Natural killer cell (primary cell): ENCODE results near the gene ENPP4. TPM values are rescaled to one million over a fixed set of nuclear protein-coding genes. Genes with fewer than 3 reads are reported as not detected.

ENCODE experiments used
- ATAC-seq, 3 donors: fragments of 150-1000 bp in 2 of 3; fragments of 200-7000 bp in 1 of 3; cut with Tn5 transposase; 1 replicate in 1 of 3; 2 replicates in 2 of 3; pipeline ENCODE4 v1.10.0; 2021; ENCODE audit warnings: mild to moderate bottlenecking in 2 of 3, moderate library complexity in 2 of 3
- DNase-seq, 2 donors: peaks; one replicate each; pipeline versions ENCODE4 v3.0.0 to v3.0.0-alpha.2; 2013 to 2021; ENCODE audit warnings: mixed read lengths in 1 of 2
- H3K27ac ChIP-seq: one replicate; pipeline ENCODE4 v1.5.1; 2013; ENCODE audit warnings: mild to moderate bottlenecking, low read length
- H3K27me3 ChIP-seq: one replicate; pipeline ENCODE4 v1.6.1; 2013; ENCODE audit warnings: low read length; ENCODE audit not compliant: control insufficient read depth, insufficient read depth
- H3K36me3 ChIP-seq: one replicate; pipeline ENCODE4 v1.6.1; 2013; ENCODE audit warnings: low read length; ENCODE audit not compliant: control insufficient read depth, insufficient read depth
- H3K4me1 ChIP-seq: one replicate; pipeline ENCODE4 v1.6.1; 2013; ENCODE audit warnings: low read length; ENCODE audit not compliant: control insufficient read depth, insufficient read depth
- H3K4me3 ChIP-seq: one replicate; pipeline ENCODE4 v1.5.1; 2013; ENCODE audit warnings: low read length
- H3K9me3 ChIP-seq: one replicate; pipeline ENCODE4 v1.6.1; 2013; ENCODE audit warnings: low read length; ENCODE audit not compliant: control insufficient read depth, insufficient read depth
- H3K27ac Mint-ChIP-seq, 2 donors: one replicate each; pipeline ENCODE4 v1.8.0; 2022; ENCODE audit warnings: mild to moderate bottlenecking in 2 of 2, mixed read lengths in 2 of 2, moderate library complexity in 1 of 2
- H3K27me3 Mint-ChIP-seq, 2 donors: one replicate each; pipeline ENCODE4 v1.8.0; 2022; ENCODE audit warnings: low read depth in 2 of 2, mixed read lengths in 2 of 2
- H3K36me3 Mint-ChIP-seq: one replicate; pipeline ENCODE4 v1.8.0; 2022; ENCODE audit warnings: mixed read lengths
- H3K4me1 Mint-ChIP-seq, 2 donors: one replicate each; pipeline ENCODE4 v1.8.0; 2022; ENCODE audit warnings: mixed read lengths in 2 of 2
- H3K4me3 Mint-ChIP-seq: one replicate; pipeline ENCODE4 v1.8.0; 2022; ENCODE audit warnings: mild to moderate bottlenecking, moderate library complexity, mixed read lengths
- H3K9me3 Mint-ChIP-seq, 2 donors: one replicate each; pipeline ENCODE4 v1.8.0; 2022; ENCODE audit warnings: mixed read lengths in 2 of 2
- CTCF ChIP-seq: fragments of 200-600 bp; IDR thresholded peaks from one replicate; pipeline ENCODE4 v1.8.0; 2022; ENCODE audit warnings: antibody characterized with exemption
- WGBS: methylation state at CpG from one replicate; pipeline ENCODE4 v1.1.7; 2013; ENCODE audit warnings: missing lambda C conversion rate; ENCODE audit not compliant: insufficient coverage; 5-methylcytosine and 5-hydroxymethylcytosine counted together
- intact Hi-C: fragments of 100-400 bp; cut with micrococcal nuclease; formaldehyde crosslinking; loops from one replicate; pipeline ENCODE4 v1.14.2; 2022
- total RNA-seq, 4 donors: library from RNA; stranded (reverse); fragments of 120-200 nt in 1 of 4; gene quantifications; one replicate each; pipeline versions ENCODE4 v1.2.3 to v1.2.4, GENCODE V29; 2013 to 2022

Gene ENPP4
- total RNA-seq, 3 donors from 2014 or later (not counting 1 experiment from before 2014, with no cell fraction given) = 25.0 to 45.0 (median 26.6) TPM

GRCh38 chr6:46097366-46097765 is 32.4 kb upstream of the ENPP4 start:
- Histone ChIP-seq H3K27ac (no peak overlapping the region), H3K9me3 (peaks cover 15% of the 10 kb centered on the region), H3K36me3 (peaks cover 17% of the 10 kb centered on the region), H3K27me3 (no peaks in the 10 kb centered on the region), H3K4me3 (no peak overlapping the region), H3K4me1 (no peaks in the 10 kb centered on the region)
- H3K36me3 Mint-ChIP-seq = peaks cover 44% of the 10 kb centered on the region
- H3K4me1 Mint-ChIP-seq = peaks cover 0 to 5% of the 10 kb centered on the region in 2 donors
- intact Hi-C loops = no loop called here
- DNase-seq (no peak), ATAC-seq (no peak)
- H3K27me3 Mint-ChIP-seq = no peaks in the 10 kb centered on the region
- no peak for TF ChIP-seq CTCF
- H3K9me3 Mint-ChIP-seq = peaks cover 3 to 13% of the 10 kb centered on the region in 2 donors
- H3K4me3 Mint-ChIP-seq = no peak overlapping the region
- no peak overlapping the region for H3K27ac Mint-ChIP-seq

- TF ChIP-seq CTCF = no peak
- Mint-ChIP-seq H3K36me3 (peaks cover 41% of the 10 kb centered on the region), H3K27ac (no peak overlapping the region), H3K27me3 (no peaks in the 10 kb centered on the region), H3K4me3 (no peak overlapping the region), H3K9me3 (peaks cover 3 to 13% of the 10 kb centered on the region in 2 donors), H3K4me1 (peaks cover 6% of the 10 kb centered on the region in 2 donors)
- no peak for DNase-seq
- Histone ChIP-seq H3K4me1 (peaks cover 6% of the 10 kb centered on the region), H3K36me3 (peaks cover 17% of the 10 kb centered on the region), H3K27ac (no peak overlapping the region), H3K9me3 (peaks cover 15% of the 10 kb centered on the region), H3K4me3 (no peak overlapping the region), H3K27me3 (no peaks in the 10 kb centered on the region)
- 96% methylated on average over 4 of the region's 4 CpGs for WGBS
- intact Hi-C loops = no loop called here
- no peak for ATAC-seq
These were observed 31.1 kb upstream of the ENPP4 start for GRCh38 chr6:46098678-46099077.

GRCh38 chr6:46099952-46100351 is 29.8 kb upstream of the ENPP4 start:
- peaks cover 18 to 19% of the 10 kb centered on the region in 2 donors for H3K4me1 Mint-ChIP-seq
- no peak overlapping the region for H3K4me3 Mint-ChIP-seq
- Histone ChIP-seq H3K27ac (no peak overlapping the region), H3K36me3 (peaks cover 17% of the 10 kb centered on the region), H3K4me1 (peaks cover 13% of the 10 kb centered on the region), H3K4me3 (no peak overlapping the region), H3K9me3 (peaks cover 9% of the 10 kb centered on the region), H3K27me3 (no peaks in the 10 kb centered on the region)
- 90% methylated on average over 3 of the region's 3 CpGs for WGBS
- intact Hi-C loops = no loop called here
- no peak overlapping the region for H3K27ac Mint-ChIP-seq
- DNase-seq (no peak), ATAC-seq (no peak)
- peaks cover 3 to 10% of the 10 kb centered on the region in 2 donors for H3K9me3 Mint-ChIP-seq
- H3K36me3 Mint-ChIP-seq = peaks cover 36% of the 10 kb centered on the region
- TF ChIP-seq CTCF = no peak
- no peaks in the 10 kb centered on the region for H3K27me3 Mint-ChIP-seq

GRCh38 chr6:46102123-46102522 is 27.7 kb upstream of the ENPP4 start:
- peaks cover 14% of the 10 kb centered on the region for H3K4me1 ChIP-seq
- 86% methylated on average over 3 of the region's 3 CpGs for WGBS
- H3K27me3 ChIP-seq = no peaks in the 10 kb centered on the region
- no peak for DNase-seq
- peaks cover 17% of the 10 kb centered on the region for H3K36me3 ChIP-seq
- Mint-ChIP-seq H3K36me3 (peaks cover 14% of the 10 kb centered on the region), H3K27me3 (no peaks in the 10 kb centered on the region), H3K4me1 (peaks cover 27 to 28% of the 10 kb centered on the region in 2 donors), H3K27ac (peak overlapping the region in 1 of 2 donors; percentile 83), H3K4me3 (peak overlapping the region; percentile 35), H3K9me3 (no peaks in the 10 kb centered on the region)
- TF ChIP-seq CTCF = no peak
- H3K27ac ChIP-seq = no peak overlapping the region
- H3K4me3 ChIP-seq = no peak overlapping the region
- peaks cover 1% of the 10 kb centered on the region for H3K9me3 ChIP-seq
- ATAC-seq = no peak
- intact Hi-C loops = no loop called here
